B cell (primary cell): Measurements from ENCODE around the gene ALG5. TPM values are rescaled to one million over a fixed set of nuclear protein-coding genes. Genes with fewer than 3 reads are reported as not detected.

Experiments
- ATAC-seq: fragments of 200-7000 bp; cut with Tn5 transposase; one replicate; pipeline ENCODE4 v1.10.0; 2021; ENCODE audit warnings: low read depth, mild to moderate bottlenecking, moderate number of reproducible peaks, moderate library complexity
- CTCF ChIA-PET: fragments of 350-600 bp; sonication (Branson Sonifier 250); formaldehyde crosslinking; loops from one replicate; lab custom pipeline; 2021; ENCODE audit warnings: antibody characterized with exemption, inconsistent platforms; lab: Charles Lee
- POLR2A ChIA-PET: fragments of 350-600 bp; sonication (Branson Sonifier 250); formaldehyde crosslinking; loops from one replicate; lab custom pipeline; 2021; ENCODE audit warnings: antibody characterized with exemption; lab: Charles Lee
- DNase-seq: peaks from one replicate; pipeline ENCODE4 v3.0.0; 2013
- H2AFZ ChIP-seq: 2 replicates; pipeline ENCODE4 v1.6.1; 2012; ENCODE audit warnings: mild to moderate bottlenecking, low read depth, low read length; ENCODE audit not compliant: insufficient read depth, poor library complexity, severe bottlenecking
- H3K27ac ChIP-seq, 2 donors: 1 replicate in 1 of 2; 2 replicates in 1 of 2; pipeline ENCODE4 v1.5.1; 2012 to 2013; ENCODE audit warnings: low read length in 2 of 2, mild to moderate bottlenecking in 2 of 2, moderate library complexity in 1 of 2
- H3K27me3 ChIP-seq, 4 experiments: fragments of 200-600 bp in 1 of 4; sonication (generic) in 1 of 4; replicated peaks in 1 of 4; 1 replicate in 2 of 4; 2 replicates in 2 of 4; pipeline versions ENCODE4 v1.6.1 to v1.7.0; 2013 to 2016; ENCODE audit warnings: low read length in 3 of 4, mild to moderate bottlenecking in 2 of 4, mixed read lengths in 1 of 4, moderate library complexity in 1 of 4; ENCODE audit not compliant: insufficient read depth in 4 of 4, control insufficient read depth in 3 of 4; ENCODE audit errors: control extremely low read depth in 1 of 4
- H3K36me3 ChIP-seq, 2 experiments: replicated peaks in 1 of 2; 1 replicate in 1 of 2; 2 replicates in 1 of 2; pipeline versions ENCODE4 v1.6.1 to v1.7.1; 2013; ENCODE audit warnings: low read length in 1 of 2; ENCODE audit not compliant: insufficient read depth in 2 of 2, control insufficient read depth in 1 of 2; ENCODE audit errors: control extremely low read depth in 1 of 2, extremely low read depth in 1 of 2
- H3K4me1 ChIP-seq, 2 donors: fragments of 200-600 bp in 1 of 2; sonication (generic) in 1 of 2; 1 replicate in 1 of 2; 2 replicates in 1 of 2; pipeline versions ENCODE4 v1.5.1 to v1.6.1; 2013 to 2017; ENCODE audit warnings: low read length in 2 of 2; ENCODE audit not compliant: control insufficient read depth in 2 of 2, insufficient read depth in 2 of 2
- H3K4me2 ChIP-seq: replicated peaks from 2 replicates; pipeline ENCODE3; 2012; ENCODE audit warnings: mild to moderate bottlenecking, low read depth, low read length; ENCODE audit not compliant: poor library complexity, severe bottlenecking
- H3K4me3 ChIP-seq, 5 experiments: fragments of 200-600 bp in 1 of 5; sonication (generic) in 1 of 5; 1 replicate in 3 of 5; 2 replicates in 2 of 5; pipeline versions ENCODE4 v1.5.1 to v1.7.0; 2011 to 2016; ENCODE audit warnings: low read length in 4 of 5, mild to moderate bottlenecking in 4 of 5, low read depth in 2 of 5, control low read depth in 1 of 5, moderate library complexity in 1 of 5; ENCODE audit not compliant: insufficient read depth in 1 of 5; ENCODE audit errors: control extremely low read depth in 1 of 5, extremely low read depth in 1 of 5
- H3K79me2 ChIP-seq: fragments of 200-600 bp; sonication (generic); one replicate; pipeline ENCODE4 v1.6.0; 2016; ENCODE audit warnings: low read length; ENCODE audit not compliant: control insufficient read depth, insufficient read depth
- H3K9ac ChIP-seq: fragments of 200-600 bp; sonication (generic); 2 replicates; pipeline ENCODE4 v1.6.1; 2017; ENCODE audit warnings: mild to moderate bottlenecking, low read length, moderate library complexity
- H3K9me3 ChIP-seq, 3 donors: one replicate each; pipeline versions ENCODE4 v1.6.1 to v1.7.1; 2013; ENCODE audit warnings: low read length in 2 of 3; ENCODE audit not compliant: control insufficient read depth in 2 of 3, insufficient read depth in 1 of 3; ENCODE audit errors: control extremely low read depth in 1 of 3
- H4K20me1 ChIP-seq: 2 replicates; pipeline ENCODE4 v1.6.0; 2012; ENCODE audit warnings: mild to moderate bottlenecking, low read length; ENCODE audit not compliant: insufficient read depth, control insufficient read depth, poor library complexity, severe bottlenecking
- H3K27ac Mint-ChIP-seq: one replicate; pipeline ENCODE4 v1.8.0; 2021; ENCODE audit warnings: mixed read lengths
- H3K27me3 Mint-ChIP-seq: one replicate; pipeline ENCODE4 v1.8.0; 2021; ENCODE audit warnings: mixed read lengths
- H3K4me1 Mint-ChIP-seq: one replicate; pipeline ENCODE4 v1.8.0; 2021; ENCODE audit warnings: mixed read lengths
- H3K4me3 Mint-ChIP-seq: one replicate; pipeline ENCODE4 v1.8.0; 2021; ENCODE audit warnings: mixed read lengths
- H3K9me3 Mint-ChIP-seq: one replicate; pipeline ENCODE4 v1.8.0; 2022; ENCODE audit warnings: mixed read lengths; ENCODE audit not compliant: insufficient read depth
- EZH2 ChIP-seq: IDR thresholded peaks from 2 replicates; pipeline ENCODE4 v1.6.1; 2012; ENCODE audit warnings: borderline replicate concordance, low read depth, mild to moderate bottlenecking, moderate library complexity, low read length; ENCODE audit not compliant: insufficient read depth, poor library complexity, severe bottlenecking
- WGBS: methylation state at CpG from one replicate; pipeline ENCODE4 v1.1.5; 2013; ENCODE audit warnings: missing lambda C conversion rate; ENCODE audit not compliant: insufficient coverage; 5-methylcytosine and 5-hydroxymethylcytosine counted together
- intact Hi-C: fragments of 100-400 bp; cut with micrococcal nuclease; formaldehyde crosslinking; loops from one replicate; pipeline ENCODE4 v1.10.0; 2022
- polyA plus RNA-seq: library from polyadenylated mRNA; depleted of rRNA; stranded (reverse); fragments of >200 nt; gene quantifications from 2 replicates; pipeline ENCODE4 v1.2.3, GENCODE V29; 2012
- total RNA-seq, 2 donors: library from RNA; stranded (reverse); fragments of 120-200 nt in 1 of 2; gene quantifications; 1 replicate in 1 of 2; 2 replicates in 1 of 2; pipeline versions ENCODE4 v1.2.3 to v1.2.4, GENCODE V29; 2013 to 2022
- TF ChIP-seq, protein P1 (sequence below): fragments of 200-600 bp; IDR thresholded peaks from one replicate; pipeline ENCODE4 v1.8.0; 2022; ENCODE audit warnings: antibody characterized with exemption, mild to moderate bottlenecking

ALG5 gene
- total and polyA plus RNA-seq, 2 donors (not counting 1 experiment from before 2014, with no cell fraction given) = 15.2 to 21.0 TPM

DNA sequence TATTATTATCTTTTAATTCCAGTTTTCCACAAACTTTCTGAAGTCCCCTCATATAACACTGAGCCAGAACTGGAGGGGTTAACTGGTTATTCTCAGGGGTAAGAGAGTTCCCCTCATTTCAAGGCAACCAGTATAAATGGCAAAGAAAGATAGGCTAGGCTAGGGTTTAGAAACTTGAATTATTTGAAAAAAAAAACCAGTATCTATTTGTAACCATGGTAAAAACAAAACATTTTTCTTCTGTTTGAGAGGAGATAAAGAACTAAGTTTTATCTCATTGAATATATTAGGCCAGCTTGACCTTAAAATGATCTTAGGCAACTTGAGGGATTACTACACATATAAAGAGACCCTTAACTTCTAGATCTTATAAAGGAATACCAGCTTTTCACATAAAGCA, 40.8 kb upstream of the ALG5 start:
- POLR2A ChIA-PET = interaction anchor here (0.7 kb wide), 1 partner anchor 37 kb away, joined by 3 read pairs; no protein-coding TSS in a partner anchor
- no peak for TF ChIP-seq EZH2
- TF ChIP-seq, protein P1, sequence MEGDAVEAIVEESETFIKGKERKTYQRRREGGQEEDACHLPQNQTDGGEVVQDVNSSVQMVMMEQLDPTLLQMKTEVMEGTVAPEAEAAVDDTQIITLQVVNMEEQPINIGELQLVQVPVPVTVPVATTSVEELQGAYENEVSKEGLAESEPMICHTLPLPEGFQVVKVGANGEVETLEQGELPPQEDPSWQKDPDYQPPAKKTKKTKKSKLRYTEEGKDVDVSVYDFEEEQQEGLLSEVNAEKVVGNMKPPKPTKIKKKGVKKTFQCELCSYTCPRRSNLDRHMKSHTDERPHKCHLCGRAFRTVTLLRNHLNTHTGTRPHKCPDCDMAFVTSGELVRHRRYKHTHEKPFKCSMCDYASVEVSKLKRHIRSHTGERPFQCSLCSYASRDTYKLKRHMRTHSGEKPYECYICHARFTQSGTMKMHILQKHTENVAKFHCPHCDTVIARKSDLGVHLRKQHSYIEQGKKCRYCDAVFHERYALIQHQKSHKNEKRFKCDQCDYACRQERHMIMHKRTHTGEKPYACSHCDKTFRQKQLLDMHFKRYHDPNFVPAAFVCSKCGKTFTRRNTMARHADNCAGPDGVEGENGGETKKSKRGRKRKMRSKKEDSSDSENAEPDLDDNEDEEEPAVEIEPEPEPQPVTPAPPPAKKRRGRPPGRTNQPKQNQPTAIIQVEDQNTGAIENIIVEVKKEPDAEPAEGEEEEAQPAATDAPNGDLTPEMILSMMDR = no peak
- DNase-seq (no peak), ATAC-seq (no peak)
- no peaks in the 10 kb centered on the region for H3K9me3 ChIP-seq
- no peak overlapping the region for H3K27ac ChIP-seq
- H3K27ac Mint-ChIP-seq = no peak overlapping the region
- no peaks in the 10 kb centered on the region for H3K27me3 ChIP-seq
- no peaks in the 10 kb centered on the region for H3K9me3 Mint-ChIP-seq
- H3K4me1 ChIP-seq = no peaks in the 10 kb centered on the region
- no peaks in the 10 kb centered on the region for H4K20me1 ChIP-seq
- no peaks in the 10 kb centered on the region for H3K27me3 Mint-ChIP-seq
- H3K9ac ChIP-seq = no peak overlapping the region
- H3K4me2 ChIP-seq = no peak overlapping the region
- H3K79me2 ChIP-seq = peaks cover 4% of the 10 kb centered on the region
- no peak overlapping the region for H3K4me3 ChIP-seq
- H3K4me1 Mint-ChIP-seq = no peaks in the 10 kb centered on the region
- CTCF ChIA-PET = no interaction called here
- intact Hi-C loops = no loop called here
- no peak overlapping the region for H2AFZ ChIP-seq
- H3K36me3 ChIP-seq = peaks cover 34 to 77% of the 10 kb centered on the region in 2 experiments
- no peak overlapping the region for H3K4me3 Mint-ChIP-seq

DNA sequence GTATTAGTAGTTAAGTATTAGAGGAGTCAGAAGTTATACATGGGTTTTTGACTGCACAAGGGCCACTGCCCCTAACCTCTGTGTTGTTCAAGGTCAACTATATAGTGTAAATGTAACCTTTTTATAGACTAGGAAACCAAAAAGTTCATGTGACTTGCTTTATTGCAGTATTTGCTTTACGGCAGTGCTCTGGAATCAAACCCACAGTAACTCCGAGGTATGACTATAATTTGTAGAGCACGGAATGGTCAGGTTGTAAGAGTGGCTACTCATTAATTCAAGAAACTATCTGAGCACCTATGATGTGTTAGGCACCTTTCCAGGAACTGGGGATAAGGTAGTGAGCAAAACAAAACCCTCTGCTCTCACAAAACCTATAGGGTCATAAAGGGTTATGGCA, 38.1 kb upstream of the ALG5 start:
- ATAC-seq (no peak), DNase-seq (no peak)
- Histone ChIP-seq H3K79me2 (peaks cover 4% of the 10 kb centered on the region), H3K9me3 (no peaks in the 10 kb centered on the region), H4K20me1 (no peaks in the 10 kb centered on the region), H3K4me2 (no peak overlapping the region), H3K27ac (no peak overlapping the region), H3K4me3 (no peak overlapping the region), H3K36me3 (peaks cover 30 to 77% of the 10 kb centered on the region in 2 experiments), H2AFZ (no peak overlapping the region), H3K4me1 (no peaks in the 10 kb centered on the region), H3K27me3 (no peaks in the 10 kb centered on the region), H3K9ac (no peak overlapping the region)
- H3K27ac Mint-ChIP-seq = no peak overlapping the region
- POLR2A ChIA-PET = no interaction called here
- H3K4me1 Mint-ChIP-seq = no peaks in the 10 kb centered on the region
- no peaks in the 10 kb centered on the region for H3K27me3 Mint-ChIP-seq
- no CpG with 5 or more reads among the region's 3 CpGs for WGBS
- H3K4me3 Mint-ChIP-seq = no peak overlapping the region
- intact Hi-C loops = no loop called here
- CTCF ChIA-PET = interaction anchor here (0.7 kb wide), 1 partner anchor 422 kb away, joined by 3 read pairs; no protein-coding TSS in a partner anchor
- TF ChIP-seq, protein P1 = no peak
- no peak for TF ChIP-seq EZH2
- no peaks in the 10 kb centered on the region for H3K9me3 Mint-ChIP-seq
